ENCODE results near the gene TBC1D2B.
"Not testable (repeated sequence)": the region's sequence is repeated elsewhere in the genome, so short reads cannot be mapped to it uniquely, and the experiment has no call there.

DNA sequence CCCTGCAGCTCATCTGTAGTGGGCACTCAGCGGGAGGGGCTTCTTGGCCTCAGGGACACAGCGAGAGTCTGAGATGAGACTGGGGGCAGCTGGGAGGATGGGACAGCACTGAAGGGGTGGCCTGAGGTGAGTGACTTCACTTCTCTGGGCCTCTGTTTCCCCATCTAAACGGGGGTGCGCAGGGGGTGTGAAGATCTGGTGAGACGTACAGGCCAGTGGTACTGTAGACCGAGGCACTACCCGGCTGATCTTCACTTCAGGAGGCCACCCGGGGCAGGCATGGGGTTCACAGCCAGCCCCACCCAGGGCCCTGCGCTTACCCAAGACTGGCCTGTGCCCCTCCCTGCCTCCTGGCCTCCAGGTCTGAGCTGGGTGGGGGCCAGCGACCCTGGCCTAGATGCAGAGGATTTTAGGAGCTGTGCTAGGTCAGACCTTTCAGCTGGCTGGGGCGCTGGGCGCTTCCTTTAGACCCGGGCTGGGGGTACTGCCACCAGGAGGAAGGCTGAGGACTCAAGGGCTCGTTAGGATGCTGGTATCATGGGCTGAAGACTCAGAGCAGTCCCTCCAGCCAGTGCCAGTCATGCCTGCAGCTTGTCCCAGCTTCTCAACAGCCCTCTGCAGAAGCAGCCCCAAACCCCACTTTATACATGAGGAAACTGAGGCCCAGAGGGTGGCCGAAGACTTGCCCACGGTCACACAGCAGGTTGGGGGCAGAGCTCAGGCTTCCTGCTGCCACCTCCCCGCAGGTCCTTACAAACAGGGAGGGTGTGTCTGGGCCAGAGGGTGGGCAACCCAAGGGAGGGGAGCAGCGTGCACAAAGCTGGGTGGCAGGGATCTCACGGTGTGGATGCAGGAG is 99.4 kb downstream of the TBC1D2B start:
- TF ChIP-seq CTCF (IDR thresholded peaks at IDR 0.05); POLR2A (IDR thresholded peaks at IDR 0.05); POLR2AphosphoS5 (IDR thresholded peaks at IDR 0.05; ENCODE audit: insufficient read depth in 1 of 2, low read depth in 1 of 2): not testable (repeated sequence)
